Inflammatory macrophage treated with lipopolysaccharide for 4 hours (primary cell): ENCODE measurements around the gene NOS1AP.

ENCODE experiments used
- DNase-seq: peaks from one replicate; pipeline ENCODE4 v3.0.0-alpha.2; 2020

The NOS1AP gene

DNA sequence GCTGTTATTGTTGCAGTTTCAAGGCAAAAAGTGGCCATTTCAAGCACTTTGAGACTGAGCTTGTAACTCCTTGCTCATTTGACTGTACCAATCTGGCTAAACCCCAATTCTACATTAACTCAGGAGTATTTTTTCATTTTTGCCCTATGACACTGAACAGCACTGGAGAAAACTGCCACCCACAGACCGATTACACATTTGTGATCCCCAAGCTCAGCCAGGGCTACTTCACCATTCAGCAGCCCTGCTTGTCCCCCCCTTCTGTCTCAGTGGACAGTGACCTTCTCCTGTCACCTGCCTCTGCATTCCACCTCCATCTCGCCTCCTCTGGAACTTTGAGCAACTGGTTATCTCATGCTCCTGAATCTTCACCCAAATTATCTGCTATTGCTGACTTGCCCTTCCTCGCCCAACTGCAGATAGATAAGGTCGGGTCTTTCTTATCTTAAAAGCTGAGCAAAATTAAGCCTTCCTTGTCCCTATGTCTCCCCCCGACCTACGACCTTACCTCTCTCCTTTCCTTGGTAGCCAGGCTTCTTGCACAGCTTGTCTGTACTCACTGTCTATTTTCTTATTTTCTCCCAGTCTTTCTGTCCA, 281.9 kb downstream of the NOS1AP start:
- no peak for DNase-seq

- DNase-seq: peak; percentile 55
These were observed 282.4 kb downstream of the NOS1AP start for GRCh38 chr1:162351874-162352273.

DNA sequence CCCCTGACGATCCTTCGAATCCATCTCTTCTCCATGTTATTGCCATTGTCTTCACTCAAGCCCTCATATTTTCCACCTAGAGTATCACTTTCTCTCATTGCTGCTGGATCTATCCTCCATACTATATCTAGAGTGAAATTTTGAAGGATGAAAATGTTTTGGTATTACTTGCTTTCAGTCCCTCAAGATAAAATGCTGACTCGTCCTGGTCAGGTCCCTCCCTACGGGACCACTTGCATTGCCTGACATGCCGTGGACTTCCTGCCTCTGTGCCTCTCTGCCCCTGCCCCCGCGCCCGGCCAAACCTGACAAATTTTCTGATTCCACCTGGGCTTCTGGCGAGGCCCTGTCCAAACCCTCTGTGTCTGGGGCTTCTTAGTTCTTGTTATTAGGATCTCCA, 283.6 kb downstream of the NOS1AP start:
- no peak for DNase-seq

GRCh38 chr1:162353702-162354101, 284.2 kb downstream of the NOS1AP start:
- DNase-seq: peak; percentile 15

GRCh38 chr1:162357681-162358266, 288.3 kb downstream of the NOS1AP start:
- peak; percentile 51 for DNase-seq

DNA sequence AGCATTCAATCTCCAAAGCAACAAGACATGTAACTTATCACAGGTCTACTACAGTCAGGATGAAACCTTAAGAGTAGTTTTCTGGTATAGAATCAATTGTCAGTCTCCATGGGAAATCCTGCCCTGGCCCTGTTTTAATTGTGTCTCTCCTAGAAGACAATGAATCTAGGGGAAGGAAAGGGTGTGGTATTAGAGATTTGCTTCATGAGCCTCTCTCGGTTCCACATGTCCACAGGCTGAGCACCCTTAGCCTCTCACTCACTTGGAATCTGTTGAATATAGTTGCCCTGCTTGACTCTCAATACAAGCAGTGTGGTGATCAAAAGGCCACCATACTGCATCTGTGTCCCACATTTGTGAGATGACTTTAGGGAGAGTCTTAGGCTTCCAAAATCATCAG, 289.4 kb downstream of the NOS1AP start:
- no peak for DNase-seq

GRCh38 chr1:162359523-162360236, 290.2 kb downstream of the NOS1AP start:
- DNase-seq: no peak

GRCh38 chr1:162360237-162360873, 290.9 kb downstream of the NOS1AP start:
- DNase-seq: no peak

GRCh38 chr1:162360874-162361260, 291.4 kb downstream of the NOS1AP start:
- no peak for DNase-seq

DNA sequence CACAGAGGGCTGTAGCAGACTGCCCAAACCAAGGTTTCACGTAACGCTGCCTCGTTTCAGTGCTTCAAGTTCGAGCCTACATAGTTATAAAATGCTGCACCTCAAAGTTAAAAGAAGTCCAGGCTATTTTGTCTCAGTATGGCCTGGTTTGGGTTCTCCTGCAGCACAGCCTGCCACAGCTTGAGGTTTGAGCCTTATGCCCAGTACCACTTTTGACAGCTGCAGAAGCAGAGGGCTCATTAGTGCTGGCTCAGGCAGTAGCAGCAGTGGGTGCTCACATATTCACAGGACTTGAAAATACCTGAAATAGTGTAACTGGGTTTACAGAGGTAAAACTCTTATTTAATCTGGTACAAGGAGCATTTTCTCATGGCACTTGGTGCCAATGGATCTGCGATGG, 291.9 kb downstream of the NOS1AP start:
- DNase-seq: no peak

GRCh38 chr1:162363823-162364222, 294.3 kb downstream of the NOS1AP start:
- no peak for DNase-seq

DNA sequence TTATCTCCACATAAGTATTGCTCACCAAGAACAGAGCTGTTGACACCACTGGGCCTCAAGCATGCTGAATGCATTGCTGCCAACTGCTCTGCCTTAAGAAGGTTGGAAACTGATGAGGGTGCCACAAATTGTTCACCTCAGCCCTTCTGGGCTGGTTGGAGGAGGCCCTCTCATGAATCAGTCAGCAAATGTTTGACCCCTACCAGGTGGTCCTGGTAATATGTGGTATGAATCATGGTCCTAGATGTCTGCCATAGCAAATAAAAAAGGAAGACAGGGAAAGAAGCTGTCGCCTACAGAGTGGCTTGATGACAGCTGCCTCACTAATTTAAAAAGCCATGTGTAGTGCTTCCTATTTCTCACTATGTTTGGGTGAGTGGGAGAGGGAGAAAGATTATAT, 295.0 kb downstream of the NOS1AP start:
- peak; percentile 13 for DNase-seq

- DNase-seq: no peak
These were observed 296.0 kb downstream of the NOS1AP start for GRCh38 chr1:162365284-162366020.

- DNase-seq: no peak
These were observed 296.7 kb downstream of the NOS1AP start for GRCh38 chr1:162366149-162366548.

DNA sequence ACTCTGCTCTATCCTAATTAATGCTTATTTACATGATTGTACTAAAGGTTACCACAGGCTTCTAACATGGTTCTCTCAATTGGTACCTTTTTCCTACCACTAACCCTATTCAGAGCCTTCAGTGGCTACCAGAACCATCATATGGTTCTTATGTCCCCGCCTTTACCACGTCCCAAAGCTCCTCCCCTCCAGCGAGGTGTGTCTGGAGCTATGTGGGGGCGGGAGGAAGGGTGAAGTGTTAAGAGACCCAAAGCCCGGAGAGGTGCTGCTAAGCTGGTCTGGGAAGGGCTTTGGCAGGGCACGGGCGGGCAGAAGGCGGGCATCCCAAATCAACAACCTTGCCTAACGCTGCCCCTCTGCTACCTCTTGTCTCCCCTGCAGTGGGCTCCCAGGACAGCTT, 297.2 kb downstream of the NOS1AP start:
- DNase-seq: no peak

GRCh38 chr1:162367073-162367472, 297.6 kb downstream of the NOS1AP start:
- DNase-seq: no peak

DNA sequence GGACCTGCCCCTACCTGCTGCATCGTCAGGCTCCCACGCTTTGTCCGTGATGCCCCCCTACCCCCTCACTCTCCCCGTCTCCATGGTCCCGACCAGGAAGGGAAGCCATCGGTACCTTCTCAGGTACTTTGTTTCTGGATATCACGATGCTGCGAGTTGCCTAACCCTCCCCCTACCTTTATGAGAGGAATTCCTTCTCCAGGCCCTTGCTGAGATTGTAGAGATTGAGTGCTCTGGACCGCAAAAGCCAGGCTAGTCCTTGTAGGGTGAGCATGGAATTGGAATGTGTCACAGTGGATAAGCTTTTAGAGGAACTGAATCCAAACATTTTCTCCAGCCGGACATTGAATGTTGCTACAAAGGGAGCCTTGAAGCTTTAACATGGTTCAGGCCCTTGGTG, 298.3 kb downstream of the NOS1AP start:
- no peak for DNase-seq

DNA sequence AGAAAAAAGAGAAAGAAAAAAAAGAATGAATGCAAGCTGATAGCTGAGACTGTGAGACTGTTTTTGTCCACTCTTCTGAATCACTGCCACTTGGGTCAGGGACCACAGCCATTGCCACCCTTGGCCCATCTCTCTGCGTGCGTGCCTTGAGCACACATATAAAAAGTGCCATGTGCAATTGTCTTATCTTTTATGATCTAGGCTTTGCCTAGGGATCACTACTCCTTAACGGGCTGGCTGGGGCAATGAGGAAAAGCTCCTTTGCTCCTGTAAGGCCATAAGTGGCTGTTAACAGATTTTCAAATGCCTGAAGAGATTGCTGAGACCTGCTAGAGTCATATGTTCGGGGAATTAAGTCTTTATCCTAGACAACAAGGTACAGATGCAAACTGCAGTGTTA, 299.0 kb downstream of the NOS1AP start:
- no peak for DNase-seq

DNA sequence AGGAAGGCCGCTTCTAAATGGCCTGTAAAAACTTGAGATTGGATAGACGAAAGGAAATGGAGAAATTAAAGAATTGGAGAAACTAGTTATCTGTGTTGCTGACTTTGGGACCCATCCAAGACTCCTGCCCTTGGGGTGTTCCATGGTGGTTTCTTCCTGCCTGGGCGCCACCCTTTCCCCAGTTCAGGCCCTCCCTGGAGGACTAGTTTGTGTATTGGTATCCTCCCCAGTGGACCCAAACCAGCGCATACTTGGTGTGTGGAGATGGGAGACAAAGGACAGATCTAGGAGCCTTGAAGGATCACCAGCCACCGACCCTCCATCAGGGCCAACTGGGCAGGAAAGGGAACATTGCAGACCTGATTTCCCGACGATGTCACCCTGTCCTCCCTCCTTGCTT, 300.1 kb downstream of the NOS1AP start:
- DNase-seq: no peak

DNA sequence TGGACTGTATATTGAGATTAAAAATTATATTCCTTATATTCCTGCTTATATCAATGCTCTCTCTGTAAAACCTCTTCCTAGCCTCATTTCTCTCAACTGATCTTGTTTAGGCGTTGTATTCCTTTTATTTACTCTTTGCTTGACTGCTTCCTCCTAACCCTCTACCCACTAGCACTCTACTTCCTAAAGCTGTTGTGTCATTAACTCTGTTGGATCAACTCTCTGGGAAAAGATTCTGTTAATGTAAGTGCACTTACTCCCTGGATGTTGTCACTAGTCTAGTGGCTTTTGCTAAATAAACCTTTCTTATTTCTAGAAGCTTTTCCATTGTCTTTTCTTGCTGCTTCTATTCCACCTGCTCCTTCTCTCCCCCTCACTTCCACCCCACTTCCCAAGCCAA, 300.7 kb downstream of the NOS1AP start:
- DNase-seq: no peak

DNA sequence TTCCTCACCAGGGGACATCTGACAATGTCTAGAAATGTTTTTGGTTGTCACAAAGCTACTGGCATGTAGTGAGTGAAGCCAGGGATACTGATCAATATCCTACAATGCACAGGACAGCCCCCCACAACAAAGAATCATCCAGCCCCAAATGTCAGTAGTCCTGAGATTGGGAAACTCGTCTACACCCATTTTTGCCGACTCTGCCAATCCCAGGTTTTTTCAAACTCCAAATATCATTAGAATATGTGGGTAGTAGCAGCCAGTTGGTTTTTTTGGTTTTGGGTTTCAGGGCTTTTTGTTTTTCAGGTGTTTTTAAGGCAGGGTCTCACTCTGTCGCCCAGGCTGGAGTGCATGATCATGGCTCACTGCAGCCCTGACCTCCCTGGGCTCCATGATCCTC, 301.2 kb downstream of the NOS1AP start:
- DNase-seq: no peak

- DNase-seq: no peak
These were observed 302.1 kb downstream of the NOS1AP start for GRCh38 chr1:162371611-162372010.
